MM.1S (cell line): ENCODE measurements around the gene EDNRA.

Experiments used
- DNase-seq: peaks from one replicate; pipeline ENCODE4 v3.0.0-alpha.2; 2015
- H2AFZ ChIP-seq: fragments of 300-600 bp; sonication (generic); 2 replicates; pipeline ENCODE4 v1.6.0; 2016; ENCODE audit warnings: antibody characterized with exemption, low read length
- H3F3A ChIP-seq: fragments of 300-600 bp; sonication (generic); 2 replicates; pipeline ENCODE4 v1.6.1; 2016; ENCODE audit warnings: mild to moderate bottlenecking, antibody characterized with exemption, low read length, moderate library complexity, mixed read lengths; ENCODE audit not compliant: insufficient read depth
- H3K27ac ChIP-seq: fragments of 300-600 bp; sonication (generic); 2 replicates; pipeline ENCODE4 v1.5.1; 2016; ENCODE audit warnings: mild to moderate bottlenecking, low read length
- H3K27me3 ChIP-seq: fragments of 300-600 bp; sonication (generic); replicated peaks from 2 replicates; pipeline ENCODE4 v1.6.0; 2016; ENCODE audit warnings: low read length; ENCODE audit not compliant: insufficient read depth
- H3K36me3 ChIP-seq: fragments of 300-600 bp; sonication (generic); replicated peaks from 2 replicates; pipeline ENCODE4 v1.6.1; 2016; ENCODE audit warnings: mild to moderate bottlenecking, low read length, mixed read lengths; ENCODE audit not compliant: insufficient read depth
- H3K4me1 ChIP-seq: fragments of 300-600 bp; sonication (generic); 2 replicates; pipeline ENCODE4 v1.6.1; 2016; ENCODE audit warnings: low read length, mixed read lengths
- H3K4me2 ChIP-seq: fragments of 300-600 bp; sonication (generic); 2 replicates; pipeline ENCODE4 v1.6.0; 2016; ENCODE audit warnings: low read depth, low read length
- H3K4me3 ChIP-seq: fragments of 300-600 bp; sonication (generic); 2 replicates; pipeline ENCODE4 v1.5.1; 2016; ENCODE audit warnings: low read length, mixed read lengths
- H3K79me2 ChIP-seq: fragments of 300-600 bp; sonication (generic); 2 replicates; pipeline ENCODE4 v1.6.1; 2016; ENCODE audit warnings: mixed run types, low read length, mixed read lengths
- H3K9ac ChIP-seq: fragments of 300-600 bp; sonication (generic); 2 replicates; pipeline ENCODE4 v1.6.1; 2016; ENCODE audit warnings: low read length, mixed read lengths
- H3K9me2 ChIP-seq: fragments of 300-600 bp; sonication (generic); replicated peaks from 2 replicates; pipeline ENCODE4 v1.6.1; 2016; ENCODE audit warnings: mild to moderate bottlenecking, low read length, mixed read lengths; ENCODE audit not compliant: insufficient read depth
- H3K9me3 ChIP-seq: fragments of 300-600 bp; sonication (generic); replicated peaks from 2 replicates; pipeline ENCODE4 v1.6.1; 2016; ENCODE audit warnings: mild to moderate bottlenecking, low read length, mixed read lengths; ENCODE audit not compliant: insufficient read depth
- H4K20me1 ChIP-seq: fragments of 300-600 bp; sonication (generic); 2 replicates; pipeline ENCODE4 v1.6.1; 2016; ENCODE audit warnings: mild to moderate bottlenecking, low read length, moderate library complexity, mixed read lengths; ENCODE audit not compliant: insufficient read depth
- CTCF ChIP-seq: fragments of 300-600 bp; sonication (generic); IDR thresholded peaks from 2 replicates; pipeline ENCODE4 v1.5.1; 2016; ENCODE audit warnings: antibody characterized with exemption, low read length, mixed read lengths
- EZH2 ChIP-seq: fragments of 300-600 bp; sonication (generic); optimal IDR thresholded peaks from 2 replicates; pipeline ENCODE3; 2017; ENCODE audit warnings: low read depth, mild to moderate bottlenecking, antibody characterized with exemption, low read length, mixed read lengths
- EZH2phosphoT487 ChIP-seq: fragments of 300-600 bp; sonication (generic); IDR thresholded peaks from 2 replicates; pipeline ENCODE4 v1.6.1; 2018; ENCODE audit warnings: antibody characterized with exemption, low read length

The EDNRA gene

GRCh38 chr4:147496500-147496899 lies 15.6 kb downstream of the EDNRA start:
- no peaks in the 10 kb centered on the region for H3K36me3 ChIP-seq
- no peak overlapping the region for H3K27ac ChIP-seq
- DNase-seq, result no peak
- H3K9me3 ChIP-seq, result no peaks in the 10 kb centered on the region
- no peaks in the 10 kb centered on the region for H3K79me2 ChIP-seq
- no peak overlapping the region for H3K4me2 ChIP-seq
- H3K9me2 ChIP-seq, result no peaks in the 10 kb centered on the region
- TF ChIP-seq EZH2phosphoT487 (no peak), CTCF (no peak), EZH2 (no peak)
- no peaks in the 10 kb centered on the region for H4K20me1 ChIP-seq
- no peaks in the 10 kb centered on the region for H3F3A ChIP-seq
- H2AFZ ChIP-seq, result no peak overlapping the region
- H3K4me1 ChIP-seq, result no peaks in the 10 kb centered on the region
- H3K9ac ChIP-seq, result no peak overlapping the region
- H3K4me3 ChIP-seq, result no peak overlapping the region
- H3K27me3 ChIP-seq, result no peaks in the 10 kb centered on the region

GRCh38 chr4:147498031-147498660 lies 17.2 kb downstream of the EDNRA start:
- Histone ChIP-seq H3K9me3 (no peaks in the 10 kb centered on the region), H3K36me3 (no peaks in the 10 kb centered on the region), H3K9me2 (no peaks in the 10 kb centered on the region), H3K4me3 (no peak overlapping the region), H3K79me2 (no peaks in the 10 kb centered on the region), H3K27me3 (no peaks in the 10 kb centered on the region), H3K4me2 (no peak overlapping the region), H3K27ac (no peak overlapping the region), H2AFZ (no peak overlapping the region), H4K20me1 (no peaks in the 10 kb centered on the region), H3K4me1 (no peaks in the 10 kb centered on the region), H3F3A (no peaks in the 10 kb centered on the region), H3K9ac (no peak overlapping the region)
- DNase-seq, result no peak
- no peak for TF ChIP-seq CTCF
- TF ChIP-seq EZH2phosphoT487, result no peak
- TF ChIP-seq EZH2, result no peak

GRCh38 chr4:147508346-147508745 lies 27.4 kb downstream of the EDNRA start:
- H3K79me2 ChIP-seq, result no peaks in the 10 kb centered on the region
- no peaks in the 10 kb centered on the region for H4K20me1 ChIP-seq

More at GRCh38 chr4:147508346-147508745, 27.4 kb downstream of the EDNRA start:
- Histone ChIP-seq H3K9me2 (no peaks in the 10 kb centered on the region), H3K27me3 (no peaks in the 10 kb centered on the region), H3K4me3 (no peak overlapping the region), H3K9ac (no peak overlapping the region), H3K4me1 (no peaks in the 10 kb centered on the region), H3K36me3 (no peaks in the 10 kb centered on the region), H3K9me3 (no peaks in the 10 kb centered on the region), H2AFZ (no peak overlapping the region), H3K4me2 (no peak overlapping the region), H3K27ac (no peak overlapping the region), H3F3A (no peaks in the 10 kb centered on the region)
- no peak for DNase-seq
- TF ChIP-seq EZH2 (no peak), CTCF (no peak), EZH2phosphoT487 (no peak)
